Measurements from ENCODE around the gene CFAP299.

DNA sequence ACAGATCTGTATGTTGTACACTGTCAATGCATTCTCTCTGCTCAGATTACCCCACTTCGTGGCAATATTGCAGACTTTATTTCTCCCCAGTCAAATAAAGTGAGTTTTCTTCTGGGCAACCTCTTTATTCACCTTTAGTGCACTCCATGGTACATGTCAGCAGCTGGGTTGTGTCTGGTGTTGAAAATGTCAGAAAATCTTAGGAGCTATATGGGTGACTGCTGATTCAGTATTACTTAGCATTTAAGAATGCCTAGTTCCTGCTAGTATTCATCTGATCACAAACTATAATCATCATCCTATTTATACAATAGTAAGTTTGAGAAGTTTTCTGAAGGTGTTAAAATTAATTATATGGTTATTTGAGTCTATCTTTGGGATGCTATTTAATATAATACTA is 112.5 kb downstream of the CFAP299 start:
- TF ChIP-seq, protein P1, sequence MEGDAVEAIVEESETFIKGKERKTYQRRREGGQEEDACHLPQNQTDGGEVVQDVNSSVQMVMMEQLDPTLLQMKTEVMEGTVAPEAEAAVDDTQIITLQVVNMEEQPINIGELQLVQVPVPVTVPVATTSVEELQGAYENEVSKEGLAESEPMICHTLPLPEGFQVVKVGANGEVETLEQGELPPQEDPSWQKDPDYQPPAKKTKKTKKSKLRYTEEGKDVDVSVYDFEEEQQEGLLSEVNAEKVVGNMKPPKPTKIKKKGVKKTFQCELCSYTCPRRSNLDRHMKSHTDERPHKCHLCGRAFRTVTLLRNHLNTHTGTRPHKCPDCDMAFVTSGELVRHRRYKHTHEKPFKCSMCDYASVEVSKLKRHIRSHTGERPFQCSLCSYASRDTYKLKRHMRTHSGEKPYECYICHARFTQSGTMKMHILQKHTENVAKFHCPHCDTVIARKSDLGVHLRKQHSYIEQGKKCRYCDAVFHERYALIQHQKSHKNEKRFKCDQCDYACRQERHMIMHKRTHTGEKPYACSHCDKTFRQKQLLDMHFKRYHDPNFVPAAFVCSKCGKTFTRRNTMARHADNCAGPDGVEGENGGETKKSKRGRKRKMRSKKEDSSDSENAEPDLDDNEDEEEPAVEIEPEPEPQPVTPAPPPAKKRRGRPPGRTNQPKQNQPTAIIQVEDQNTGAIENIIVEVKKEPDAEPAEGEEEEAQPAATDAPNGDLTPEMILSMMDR (IDR thresholded peaks at IDR 0.05): no peak
- no peak for TF ChIP-seq POLR2A (IDR thresholded peaks at IDR 0.05)
